Activated CD4-positive, alpha-beta T cell treated with anti-CD3 and anti-CD28 coated beads for 36 hours (primary cell): ENCODE results near the gene PIK3R3. TPM values are rescaled to one million over a fixed set of nuclear protein-coding genes. Genes with fewer than 3 reads are reported as not detected.
"Not testable (repeated sequence)": the region's sequence is repeated elsewhere in the genome, so short reads cannot be mapped to it uniquely, and the experiment has no call there.

Experiments
- ATAC-seq: fragments of 200-7000 bp; cut with Tn5 transposase; one replicate; pipeline ENCODE4 v1.10.0; 2021; ENCODE audit warnings: mild to moderate bottlenecking, moderate library complexity
- CTCF ChIA-PET: fragments of 350-600 bp; sonication (Branson Sonifier 250); formaldehyde crosslinking; loops from one replicate; lab custom pipeline; 2021; ENCODE audit warnings: antibody characterized with exemption; lab: Charles Lee
- POLR2A ChIA-PET: fragments of 350-600 bp; sonication (Branson Sonifier 250); formaldehyde crosslinking; loops from one replicate; lab custom pipeline; 2021; ENCODE audit warnings: antibody characterized with exemption, inconsistent platforms; lab: Charles Lee
- DNase-seq: peaks from one replicate; pipeline ENCODE4 v3.0.0-alpha.2; 2020
- H3K27ac Mint-ChIP-seq: one replicate; pipeline ENCODE4 v1.8.0; 2021; ENCODE audit warnings: mixed read lengths
- H3K27me3 Mint-ChIP-seq: one replicate; pipeline ENCODE4 v1.8.0; 2021; ENCODE audit warnings: mixed read lengths
- H3K36me3 Mint-ChIP-seq: one replicate; pipeline ENCODE4 v1.8.0; 2021; ENCODE audit warnings: low read depth, mixed read lengths
- H3K4me1 Mint-ChIP-seq: one replicate; pipeline ENCODE4 v1.8.0; 2021; ENCODE audit warnings: mixed read lengths
- H3K4me3 Mint-ChIP-seq: one replicate; pipeline ENCODE4 v1.8.0; 2021; ENCODE audit warnings: mild to moderate bottlenecking, moderate library complexity, mixed read lengths
- H3K9me3 Mint-ChIP-seq: one replicate; pipeline ENCODE4 v1.8.0; 2021; ENCODE audit warnings: low read depth, mixed read lengths
- intact Hi-C, 2 experiments: fragments of 100-400 bp; cut with DNase I in 1 of 2; cut with micrococcal nuclease in 1 of 2; formaldehyde crosslinking; loops; one replicate each; pipeline versions ENCODE4 v1.14.2 to v1.15.1; 2022 to 2024; cut with DNase I, micrococcal nuclease
- total RNA-seq, 2 experiments: library from RNA; stranded (reverse); gene quantifications; one replicate each; pipeline ENCODE4 v1.2.3, GENCODE V29; 2021

The PIK3R3 gene
- total RNA-seq, 2 experiments from 2014 or later, result 0.46 to 0.78 TPM

DNA sequence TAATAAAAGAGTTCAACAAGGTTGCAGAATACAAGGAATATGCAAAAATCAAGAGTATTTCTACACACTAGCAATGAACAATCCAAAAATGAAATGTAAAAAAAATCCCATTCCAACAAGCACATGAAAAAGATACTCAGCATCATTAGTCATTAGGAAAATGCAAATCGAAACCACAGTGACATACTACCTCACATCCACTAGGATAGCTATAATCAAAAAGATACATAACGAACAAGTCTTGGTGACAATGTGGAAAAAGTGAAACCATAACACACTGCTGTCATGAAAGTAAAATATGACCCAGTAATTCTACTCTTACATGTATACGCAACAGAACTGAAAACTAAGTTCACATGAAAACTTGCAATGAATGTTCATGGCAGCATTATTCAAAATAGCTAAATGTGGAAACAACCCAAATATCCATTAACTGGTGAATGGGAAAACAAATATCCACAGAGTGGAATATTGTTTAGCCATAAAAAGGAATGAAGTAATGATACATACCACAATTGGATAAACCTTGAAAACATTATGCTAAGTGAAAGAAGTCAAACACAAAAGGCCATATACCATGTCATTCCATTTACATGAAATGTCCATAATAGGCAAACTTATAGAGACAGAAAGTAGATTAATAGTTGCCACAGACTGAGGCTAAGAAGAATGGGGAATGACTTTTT lies 34.3 kb downstream of the PIK3R3 start:
- DNase-seq (no peak), ATAC-seq (peak; percentile 92)
- Mint-ChIP-seq H3K4me3 (no peak overlapping the region), H3K4me1 (peaks cover 18% of the 10 kb centered on the region), H3K27me3 (peaks cover 6% of the 10 kb centered on the region), H3K36me3 (peaks cover 4% of the 10 kb centered on the region), H3K27ac (peak overlapping the region; percentile 25), H3K9me3 (peaks cover 2% of the 10 kb centered on the region)
- ChIA-PET POLR2A (interaction anchor here (0.6 to 1.2 kb wide), 4 partner anchors 11 to 392 kb away, joined by 3 to 12 read pairs (median 6); no protein-coding TSS in a partner anchor), CTCF (interaction anchor here (0.7 to 1.4 kb wide), 3 partner anchors 35 to 125 kb away, joined by 3 to 5 read pairs (median 4); no protein-coding TSS in a partner anchor)
- intact Hi-C loops, result loop anchor here (2.0 to 5.0 kb wide), 2 partner anchors 34 to 35 kb away; partner anchors contain the start of gene PIK3R3 (in 2 of the 2)

DNA sequence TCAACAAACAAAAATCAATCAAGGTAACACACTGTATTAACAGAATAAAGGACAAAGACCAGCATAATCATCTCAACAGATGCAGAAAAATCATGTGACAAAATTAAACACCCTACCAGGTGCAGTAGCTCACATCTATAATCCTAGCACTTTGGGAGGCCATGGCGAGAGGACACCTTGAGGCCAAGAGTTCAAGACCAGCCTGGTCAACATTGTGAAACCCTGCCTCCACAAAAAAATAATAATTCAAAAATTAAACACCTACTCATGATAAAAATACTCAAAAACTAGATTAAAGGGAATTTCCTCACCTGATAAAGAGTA lies 35.3 kb downstream of the PIK3R3 start:
- intact Hi-C loops, result loop anchor here in 1 of 2 experiments (5.0 kb wide), 1 partner anchor 35 kb away; the partner anchor contains the start of gene PIK3R3
- no peak overlapping the region for H3K27ac Mint-ChIP-seq
- ATAC-seq (no peak), DNase-seq (no peak)
- ChIA-PET CTCF (no interaction called here), POLR2A (interaction anchor here (0.6 kb wide), 1 partner anchor 1066 kb away, joined by 3 read pairs; no protein-coding TSS in a partner anchor)
- no peak overlapping the region for H3K4me3 Mint-ChIP-seq
- peaks cover 18% of the 10 kb centered on the region for H3K4me1 Mint-ChIP-seq
- peaks cover 2% of the 10 kb centered on the region for H3K9me3 Mint-ChIP-seq
- H3K27me3 Mint-ChIP-seq, result peaks cover 6% of the 10 kb centered on the region
- H3K36me3 Mint-ChIP-seq, result peaks cover 4% of the 10 kb centered on the region

- ChIA-PET POLR2A (no interaction called here), CTCF (no interaction called here)
- Mint-ChIP-seq H3K4me1 (peaks cover 18% of the 10 kb centered on the region), H3K9me3 (peaks cover 2% of the 10 kb centered on the region), H3K4me3 (no peak overlapping the region), H3K27ac (no peak overlapping the region), H3K36me3 (peaks cover 4% of the 10 kb centered on the region), H3K27me3 (peaks cover 6% of the 10 kb centered on the region)
- DNase-seq (no peak), ATAC-seq (no peak)
- intact Hi-C loops, result loop anchor here in 1 of 2 experiments (5.0 kb wide), 1 partner anchor 36 kb away; the partner anchor contains the start of gene PIK3R3
These were observed 35.9 kb downstream of the PIK3R3 start for GRCh38 chr1:46096269-46097148.

- CTCF ChIA-PET, ATAC-seq, POLR2A ChIA-PET, H3K27me3 Mint-ChIP-seq, H3K36me3 Mint-ChIP-seq, H3K9me3 Mint-ChIP-seq, DNase-seq, H3K27ac Mint-ChIP-seq, H3K4me3 Mint-ChIP-seq: not testable (repeated sequence)
- H3K4me1 Mint-ChIP-seq, result peaks cover 18% of the 10 kb centered on the region
- intact Hi-C loops, result loop anchor here in 1 of 2 experiments (5.0 kb wide), 1 partner anchor 37 kb away; the partner anchor contains the start of gene PIK3R3
These were observed 37.3 kb downstream of the PIK3R3 start for GRCh38 chr1:46095110-46095509.

- Mint-ChIP-seq H3K36me3 (peaks cover 4% of the 10 kb centered on the region), H3K27me3 (peaks cover 6% of the 10 kb centered on the region), H3K27ac (no peak overlapping the region), H3K4me1 (peaks cover 18% of the 10 kb centered on the region), H3K4me3 (no peak overlapping the region), H3K9me3 (peaks cover 2% of the 10 kb centered on the region)
- ATAC-seq, result no peak
- POLR2A ChIA-PET, result no interaction called here
- CTCF ChIA-PET, result no interaction called here
- no peak for DNase-seq
- intact Hi-C loops, result loop anchor here in 1 of 2 experiments (5.0 kb wide), 1 partner anchor 38 kb away; the partner anchor contains the start of gene PIK3R3
These were observed 37.9 kb downstream of the PIK3R3 start for GRCh38 chr1:46094471-46095005.

GRCh38 chr1:46093832-46094231 lies 38.6 kb downstream of the PIK3R3 start:
- CTCF ChIA-PET, result interaction anchor here (1.0 kb wide), 1 partner anchor 179 kb away, joined by 4 read pairs; no protein-coding TSS in a partner anchor
- H3K27ac Mint-ChIP-seq, H3K9me3 Mint-ChIP-seq, ATAC-seq, POLR2A ChIA-PET, H3K4me3 Mint-ChIP-seq, H3K36me3 Mint-ChIP-seq, H3K27me3 Mint-ChIP-seq, DNase-seq, intact Hi-C loops: not testable (repeated sequence)
- peaks cover 18% of the 10 kb centered on the region for H3K4me1 Mint-ChIP-seq

DNA sequence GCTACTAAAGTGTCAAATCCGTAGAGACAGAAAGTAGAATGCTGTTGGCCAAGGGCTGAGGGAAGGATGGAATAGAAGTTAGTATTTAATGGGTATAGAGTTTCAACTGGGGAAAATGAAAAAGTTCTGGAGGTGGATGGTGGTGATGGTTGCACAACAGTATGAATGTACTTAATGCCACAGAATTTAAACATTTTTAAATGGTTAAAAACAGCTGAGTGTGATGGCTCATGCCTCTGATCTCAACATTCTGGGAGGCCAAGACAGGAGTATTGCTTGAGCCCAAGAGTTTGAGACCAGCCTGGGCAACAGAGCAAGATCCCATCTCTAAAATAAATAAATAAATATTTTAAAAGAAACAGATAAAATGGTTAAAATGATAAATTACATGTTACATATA lies 44.5 kb downstream of the PIK3R3 start:
- no peaks in the 10 kb centered on the region for H3K4me1 Mint-ChIP-seq
- no peak overlapping the region for H3K27ac Mint-ChIP-seq
- CTCF ChIA-PET, result interaction anchor here (1.4 kb wide), 1 partner anchor 136 kb away, joined by 3 read pairs; no protein-coding TSS in a partner anchor
- H3K36me3 Mint-ChIP-seq, result no peaks in the 10 kb centered on the region
- H3K4me3 Mint-ChIP-seq, result no peak overlapping the region
- no peaks in the 10 kb centered on the region for H3K9me3 Mint-ChIP-seq
- no peak for DNase-seq
- no peak for ATAC-seq
- intact Hi-C loops, result no loop called here
- POLR2A ChIA-PET, result no interaction called here
- H3K27me3 Mint-ChIP-seq, result peaks cover 2% of the 10 kb centered on the region

DNA sequence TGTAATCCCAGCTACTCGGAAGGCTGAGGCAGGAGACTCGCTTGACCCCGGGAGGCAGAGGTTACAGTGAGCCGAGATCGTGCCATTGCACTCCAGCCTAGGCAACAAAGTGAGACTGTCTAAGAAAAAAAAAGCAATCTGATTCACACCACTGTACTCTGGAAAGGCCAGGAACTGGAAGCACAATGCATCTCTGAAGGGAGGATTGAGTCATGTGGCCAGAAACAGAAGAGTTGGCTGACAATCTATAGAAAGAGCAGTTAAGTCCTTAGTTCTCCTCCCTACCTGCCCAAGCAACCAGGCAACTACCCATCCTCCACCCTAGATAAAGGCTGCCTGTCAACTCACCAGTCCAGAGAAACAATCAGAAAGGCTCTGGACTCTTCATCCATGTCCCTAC lies 45.9 kb downstream of the PIK3R3 start:
- ATAC-seq (no peak), DNase-seq (no peak)
- Mint-ChIP-seq H3K4me3 (no peak overlapping the region), H3K27ac (no peak overlapping the region), H3K36me3 (no peaks in the 10 kb centered on the region), H3K27me3 (peaks cover 2% of the 10 kb centered on the region), H3K9me3 (no peaks in the 10 kb centered on the region), H3K4me1 (no peaks in the 10 kb centered on the region)
- CTCF ChIA-PET, result no interaction called here
- POLR2A ChIA-PET, result interaction anchor here (0.6 kb wide), 1 partner anchor 18 kb away, joined by 3 read pairs; no protein-coding TSS in a partner anchor
- intact Hi-C loops, result no loop called here

DNA sequence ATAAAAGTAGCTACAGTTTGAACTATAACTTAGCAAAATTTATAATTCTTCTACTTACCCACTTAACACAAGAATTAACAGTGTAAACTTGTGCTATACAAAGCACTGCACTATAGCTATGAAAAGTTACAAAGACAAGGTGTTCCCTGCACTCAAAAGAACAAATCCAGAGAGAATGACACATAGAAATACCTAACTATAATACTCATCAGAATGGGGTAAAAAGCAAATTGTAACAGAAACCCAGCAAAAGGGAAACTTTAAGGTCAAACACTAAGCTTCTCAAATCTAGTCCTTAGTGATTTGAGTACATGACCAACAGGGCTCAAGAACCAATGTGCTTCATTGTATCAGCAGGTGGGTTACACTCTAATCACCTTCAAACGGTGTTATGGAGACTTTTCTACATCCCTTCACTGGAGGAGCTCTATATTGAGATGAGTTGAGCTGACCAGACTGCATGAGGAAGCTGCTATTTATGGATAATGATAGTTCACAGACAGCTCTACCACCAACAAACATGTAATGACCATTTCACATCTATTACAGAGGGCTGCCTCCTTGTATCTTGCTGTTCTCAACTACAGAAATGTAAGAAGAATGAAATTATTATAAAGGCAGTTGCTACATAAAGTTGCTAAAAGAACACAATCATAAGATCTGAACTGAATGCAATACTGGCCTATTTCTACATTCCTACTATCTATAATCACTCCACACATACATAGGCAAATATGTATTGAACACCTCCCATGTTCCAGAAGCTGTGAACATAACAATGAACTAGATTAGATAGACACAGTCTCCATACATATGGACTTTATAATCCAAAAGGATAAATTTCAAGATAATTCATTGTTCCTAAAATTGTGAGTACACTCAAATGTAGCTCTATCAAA lies 47.6 kb downstream of the PIK3R3 start:
- no peaks in the 10 kb centered on the region for H3K36me3 Mint-ChIP-seq
- intact Hi-C loops, result no loop called here
- no peaks in the 10 kb centered on the region for H3K9me3 Mint-ChIP-seq
- POLR2A ChIA-PET, result no interaction called here
- no peak for DNase-seq
- H3K4me1 Mint-ChIP-seq, result no peaks in the 10 kb centered on the region
- no peak overlapping the region for H3K4me3 Mint-ChIP-seq
- H3K27ac Mint-ChIP-seq, result no peak overlapping the region
- ATAC-seq, result no peak
- CTCF ChIA-PET, result interaction anchor here (0.6 to 1.6 kb wide), 3 partner anchors 35 to 139 kb away, joined by 3 to 5 read pairs (median 5); no protein-coding TSS in a partner anchor
- H3K27me3 Mint-ChIP-seq, result peaks cover 2% of the 10 kb centered on the region

- intact Hi-C loops, result no loop called here
- H3K27me3 Mint-ChIP-seq, result peaks cover 2% of the 10 kb centered on the region
- H3K36me3 Mint-ChIP-seq, result no peaks in the 10 kb centered on the region
- POLR2A ChIA-PET, result no interaction called here
- H3K4me1 Mint-ChIP-seq, result no peaks in the 10 kb centered on the region
- DNase-seq (no peak), ATAC-seq (no peak)
- no peaks in the 10 kb centered on the region for H3K9me3 Mint-ChIP-seq
- CTCF ChIA-PET, result interaction anchor here (1.6 kb wide), 1 partner anchor 140 kb away, joined by 5 read pairs; no protein-coding TSS in a partner anchor
- H3K27ac Mint-ChIP-seq, result no peak overlapping the region
- H3K4me3 Mint-ChIP-seq, result no peak overlapping the region
These were observed 48.9 kb downstream of the PIK3R3 start for GRCh38 chr1:46083579-46083978.
